IPS-20b (cell line): ENCODE results near the gene CCDC190.
"Not testable (repeated sequence)": the region's sequence is repeated elsewhere in the genome, so short reads cannot be mapped to it uniquely, and the experiment has no call there.

Source experiments
- H3K27ac ChIP-seq: one replicate; pipeline ENCODE4 v1.5.1; 2013; ENCODE audit warnings: low read length
- H3K27me3 ChIP-seq: 2 replicates; pipeline ENCODE4 v1.6.1; 2013; ENCODE audit warnings: mild to moderate bottlenecking, low read length, inconsistent platforms; ENCODE audit not compliant: insufficient read depth
- H3K36me3 ChIP-seq: 2 replicates; pipeline ENCODE4 v1.6.1; 2013; ENCODE audit warnings: low read depth, mild to moderate bottlenecking, inconsistent platforms, low read length, moderate library complexity; ENCODE audit not compliant: insufficient read depth
- H3K4me1 ChIP-seq: 2 replicates; pipeline ENCODE4 v1.6.1; 2013; ENCODE audit warnings: mild to moderate bottlenecking, control low read depth, inconsistent platforms, low read length, moderate library complexity; ENCODE audit not compliant: insufficient read depth
- H3K4me3 ChIP-seq: 2 replicates; pipeline ENCODE4 v1.5.1; 2013; ENCODE audit warnings: mild to moderate bottlenecking, low read length, inconsistent platforms
- H3K9ac ChIP-seq: 2 replicates; pipeline ENCODE4 v1.6.1; 2013; ENCODE audit warnings: low read depth, mild to moderate bottlenecking, inconsistent platforms, low read length, moderate library complexity
- H3K9me3 ChIP-seq: 2 replicates; pipeline ENCODE4 v1.6.1; 2013; ENCODE audit warnings: mild to moderate bottlenecking, low read depth, low read length, inconsistent platforms; ENCODE audit not compliant: insufficient read depth

CCDC190 gene

DNA sequence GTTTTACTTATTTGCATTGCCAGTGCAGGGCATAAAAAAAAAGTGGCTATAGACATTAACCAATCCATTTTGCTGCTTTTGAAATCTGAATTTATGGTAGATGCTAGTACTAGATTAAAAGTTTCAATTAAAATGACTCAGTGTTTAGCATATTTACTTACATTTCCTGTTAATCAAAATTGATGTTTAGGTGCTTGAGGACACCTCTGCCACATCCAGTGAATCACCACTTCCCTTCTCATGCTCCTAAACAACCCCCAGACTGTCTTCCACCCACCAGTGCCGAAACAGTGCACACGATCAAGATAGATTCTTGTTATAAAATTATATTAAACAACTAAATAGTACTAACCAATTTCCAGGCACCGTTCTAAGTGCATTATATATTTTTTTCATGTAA, 37.7 kb downstream of the CCDC190 start:
- H3K9me3 ChIP-seq: no peaks in the 10 kb centered on the region
- H3K4me1 ChIP-seq: peaks cover 15% of the 10 kb centered on the region
- H3K27me3 ChIP-seq: peaks cover 20% of the 10 kb centered on the region
- no peaks in the 10 kb centered on the region for H3K36me3 ChIP-seq
- peak overlapping the region; percentile 31; the same call in 1 of the 2 replicates for H3K9ac ChIP-seq
- no peak overlapping the region for H3K27ac ChIP-seq
- peak overlapping the region; percentile 72 for H3K4me3 ChIP-seq

DNA sequence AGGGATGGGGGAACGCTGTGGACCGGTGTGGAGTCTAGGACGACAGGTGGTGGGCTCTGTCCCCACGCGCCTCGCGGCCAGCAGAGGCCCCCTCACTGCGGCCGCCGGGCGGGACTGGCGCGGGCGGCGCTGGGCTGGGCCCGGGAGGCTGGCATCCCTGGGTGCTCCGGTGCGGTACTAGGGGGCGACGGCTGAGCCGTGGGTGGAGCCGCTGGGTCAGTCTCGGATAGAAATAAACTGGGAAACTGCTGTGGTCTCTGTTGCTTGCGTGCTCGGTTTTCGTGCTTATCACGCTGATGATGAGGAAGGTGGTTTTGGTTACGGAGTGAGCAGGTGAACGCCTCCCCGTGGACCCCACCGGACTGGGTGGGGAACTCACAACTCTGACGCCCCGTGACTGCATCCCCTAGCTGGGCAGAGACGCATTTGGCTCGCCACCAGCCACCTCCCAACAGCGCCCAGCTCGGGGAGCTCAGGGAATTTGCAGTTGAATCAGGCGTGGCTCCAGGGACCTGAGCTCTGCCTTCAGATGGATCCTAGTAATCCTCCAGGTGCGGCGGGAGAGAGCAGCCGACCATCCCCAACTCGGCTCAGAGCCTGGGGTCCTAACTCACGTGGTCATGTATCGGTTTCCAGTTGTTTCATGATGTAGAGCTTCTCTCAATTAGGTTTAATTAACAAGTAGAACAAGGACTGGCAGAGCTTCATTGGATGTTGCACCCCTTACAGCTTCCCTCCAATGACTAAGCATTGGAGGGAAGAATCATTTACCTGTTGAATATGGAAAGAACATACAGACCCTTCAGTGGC, 38.4 kb downstream of the CCDC190 start:
- Histone ChIP-seq H3K27me3 (peaks cover 20% of the 10 kb centered on the region), H3K36me3 (no peaks in the 10 kb centered on the region), H3K9me3 (no peaks in the 10 kb centered on the region), H3K9ac (peak overlapping the region; percentile 31; the same call in 1 of the 2 replicates), H3K4me1 (peaks cover 15% of the 10 kb centered on the region), H3K27ac (no peak overlapping the region), H3K4me3 (peak overlapping the region; percentile 72)

DNA sequence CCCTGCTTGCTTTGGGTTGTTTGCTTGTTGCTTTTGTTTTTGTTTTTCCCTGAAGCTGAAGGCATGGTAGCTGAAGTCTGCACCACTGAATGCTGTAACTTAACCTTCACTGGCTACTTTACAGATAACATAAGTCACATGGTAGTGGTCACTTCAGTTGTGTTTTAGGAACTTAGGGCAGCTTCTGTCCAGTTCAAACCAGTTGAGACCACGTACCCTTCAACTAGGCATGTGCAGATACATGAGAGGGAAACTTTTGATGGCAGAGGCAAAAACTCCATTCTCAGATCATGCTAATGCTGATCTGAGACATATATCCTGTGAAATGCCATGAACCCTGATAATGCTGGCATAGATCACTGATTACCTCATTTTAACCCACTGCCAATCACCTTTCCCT, 42.3 kb downstream of the CCDC190 start:
- H3K27ac ChIP-seq, H3K9me3 ChIP-seq, H3K9ac ChIP-seq, H3K36me3 ChIP-seq, H3K4me3 ChIP-seq: not testable (repeated sequence)
- peaks cover 19% of the 10 kb centered on the region for H3K27me3 ChIP-seq
- peaks cover 12% of the 10 kb centered on the region for H3K4me1 ChIP-seq

DNA sequence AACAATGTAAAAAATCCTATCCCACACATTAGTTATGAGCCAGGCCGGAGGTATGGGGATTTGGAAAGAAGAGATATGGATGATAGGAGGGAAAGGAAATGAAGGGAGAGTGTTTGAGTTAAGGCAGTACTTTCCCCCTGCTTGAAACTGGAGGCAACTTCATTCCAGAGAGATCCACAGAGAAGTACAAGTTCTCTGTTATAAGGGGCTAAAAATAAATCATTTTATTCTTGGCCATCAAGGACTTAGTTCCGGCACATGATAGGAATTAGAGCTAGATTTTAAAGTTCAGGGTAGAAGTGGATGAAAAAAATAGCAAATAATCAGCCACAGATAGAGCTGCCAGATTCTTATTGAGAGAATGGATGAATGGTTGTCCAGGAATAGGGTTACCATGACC, 42.8 kb downstream of the CCDC190 start:
- H3K36me3 ChIP-seq, H3K27ac ChIP-seq, H3K4me3 ChIP-seq, H3K4me1 ChIP-seq, H3K9ac ChIP-seq, H3K9me3 ChIP-seq: not testable (repeated sequence)
- H3K27me3 ChIP-seq: peaks cover 14% of the 10 kb centered on the region

DNA sequence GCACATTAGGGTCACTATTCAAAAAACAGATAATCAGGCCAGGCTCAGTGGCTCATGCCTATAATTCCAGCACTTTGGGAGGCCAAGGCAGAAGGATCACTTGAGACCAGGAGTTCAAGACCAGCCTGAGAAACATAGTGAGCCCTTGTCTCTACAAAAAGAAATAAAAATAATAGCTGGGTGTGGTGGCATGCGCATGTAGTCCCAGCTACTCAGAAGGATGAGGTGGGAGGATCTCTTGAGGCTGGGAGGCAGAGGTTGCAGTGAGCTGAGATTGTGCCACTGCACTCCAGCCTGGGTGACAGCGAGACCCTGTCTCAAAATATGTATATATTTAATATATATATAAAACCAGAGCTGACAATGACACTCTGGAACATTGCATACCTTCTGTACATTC, 48.6 kb downstream of the CCDC190 start:
- H3K27me3 ChIP-seq, H3K4me1 ChIP-seq, H3K27ac ChIP-seq, H3K4me3 ChIP-seq, H3K36me3 ChIP-seq, H3K9ac ChIP-seq, H3K9me3 ChIP-seq: not testable (repeated sequence)

DNA sequence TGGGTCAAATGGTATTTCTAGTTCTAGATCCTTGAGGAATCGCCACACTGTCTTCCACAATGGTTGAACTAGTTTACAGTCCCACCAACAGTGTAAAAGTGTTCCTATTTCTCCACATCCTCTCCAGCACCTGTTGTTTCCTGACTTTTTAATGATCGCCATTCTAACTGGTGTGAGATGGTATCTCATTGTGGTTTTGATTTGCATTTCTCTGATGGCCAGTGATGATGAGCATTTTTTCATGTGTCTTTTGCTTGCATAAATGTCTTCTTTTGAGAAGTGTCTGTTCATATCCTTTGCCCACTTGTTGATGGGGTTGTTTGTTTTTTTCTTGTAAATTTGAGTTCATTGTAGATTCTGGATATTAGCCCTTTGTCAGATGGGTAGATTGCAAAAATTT, 53.5 kb downstream of the CCDC190 start:
- H3K36me3 ChIP-seq, H3K9me3 ChIP-seq, H3K4me3 ChIP-seq, H3K9ac ChIP-seq, H3K27ac ChIP-seq, H3K4me1 ChIP-seq, H3K27me3 ChIP-seq: not testable (repeated sequence)
